Stimulated activated CD8-positive, alpha-beta memory T cell treated with anti-CD3 and anti-CD28 coated beads, Interleukin-12 subunit alpha, Interleukin-12 subunit beta, amount 100 ng/mL, for 1 hour (primary cell): ENCODE results near the gene SRSF2.
"Not testable (repeated sequence)": the region's sequence is repeated elsewhere in the genome, so short reads cannot be mapped to it uniquely, and the experiment has no call there.

Source experiments
- DNase-seq: peaks from one replicate; pipeline ENCODE4 v3.0.0-alpha.2; 2020; ENCODE audit warnings: low read depth

SRSF2 gene

DNA sequence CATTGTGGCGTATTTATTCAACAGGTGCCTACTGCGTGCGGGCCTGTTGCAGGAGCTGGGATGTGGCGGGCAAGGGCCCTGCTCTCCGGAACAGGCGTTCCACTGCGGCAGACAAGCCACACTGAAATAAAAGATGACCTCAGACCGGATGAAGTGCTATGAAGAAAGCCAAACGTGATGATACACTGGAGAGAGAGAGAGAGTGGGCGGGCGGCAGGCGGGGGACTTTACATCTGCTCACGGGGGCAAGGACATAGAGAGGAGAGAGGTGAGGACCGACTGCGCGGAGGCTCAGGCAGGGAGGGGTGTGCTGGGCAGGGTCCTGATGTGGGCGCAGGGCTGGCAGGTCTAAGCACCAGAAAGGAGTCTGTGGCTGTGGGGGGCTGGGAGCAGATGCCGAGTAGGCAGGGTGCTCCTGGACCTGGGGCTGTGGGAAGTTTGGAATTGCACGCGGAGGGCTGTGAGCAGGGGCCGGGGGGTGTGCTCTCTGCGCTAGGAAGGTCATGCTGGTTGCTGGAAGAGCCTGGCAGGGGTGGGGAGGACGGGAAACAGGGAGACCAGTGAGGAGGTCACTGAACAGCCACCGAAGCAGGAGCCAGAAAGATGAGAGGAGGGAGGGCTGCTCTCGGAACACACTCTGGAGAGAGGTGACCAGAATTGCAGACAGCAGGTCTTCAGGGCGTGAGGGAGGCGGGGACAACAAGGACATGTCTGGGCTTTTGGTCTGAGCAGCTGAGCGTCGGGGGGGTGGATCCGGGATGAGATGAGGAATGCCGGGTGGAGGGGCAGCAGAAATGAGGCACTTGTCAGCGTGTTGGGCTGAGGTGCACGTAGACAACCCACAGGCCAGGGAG is 36.3 kb downstream of the SRSF2 start:
- no peak for DNase-seq

GRCh38 chr17:76700270-76700616 is 36.9 kb downstream of the SRSF2 start:
- DNase-seq, result no peak

- DNase-seq, result not testable (repeated sequence)
These were observed 38.6 kb downstream of the SRSF2 start for GRCh38 chr17:76698466-76698977.

- DNase-seq, result no peak
These were observed 39.2 kb downstream of the SRSF2 start for GRCh38 chr17:76697702-76698465.

- DNase-seq, result no peak
These were observed 40.1 kb downstream of the SRSF2 start for GRCh38 chr17:76696763-76697701.

- no peak for DNase-seq
These were observed 41.9 kb downstream of the SRSF2 start for GRCh38 chr17:76695059-76695831.

DNA sequence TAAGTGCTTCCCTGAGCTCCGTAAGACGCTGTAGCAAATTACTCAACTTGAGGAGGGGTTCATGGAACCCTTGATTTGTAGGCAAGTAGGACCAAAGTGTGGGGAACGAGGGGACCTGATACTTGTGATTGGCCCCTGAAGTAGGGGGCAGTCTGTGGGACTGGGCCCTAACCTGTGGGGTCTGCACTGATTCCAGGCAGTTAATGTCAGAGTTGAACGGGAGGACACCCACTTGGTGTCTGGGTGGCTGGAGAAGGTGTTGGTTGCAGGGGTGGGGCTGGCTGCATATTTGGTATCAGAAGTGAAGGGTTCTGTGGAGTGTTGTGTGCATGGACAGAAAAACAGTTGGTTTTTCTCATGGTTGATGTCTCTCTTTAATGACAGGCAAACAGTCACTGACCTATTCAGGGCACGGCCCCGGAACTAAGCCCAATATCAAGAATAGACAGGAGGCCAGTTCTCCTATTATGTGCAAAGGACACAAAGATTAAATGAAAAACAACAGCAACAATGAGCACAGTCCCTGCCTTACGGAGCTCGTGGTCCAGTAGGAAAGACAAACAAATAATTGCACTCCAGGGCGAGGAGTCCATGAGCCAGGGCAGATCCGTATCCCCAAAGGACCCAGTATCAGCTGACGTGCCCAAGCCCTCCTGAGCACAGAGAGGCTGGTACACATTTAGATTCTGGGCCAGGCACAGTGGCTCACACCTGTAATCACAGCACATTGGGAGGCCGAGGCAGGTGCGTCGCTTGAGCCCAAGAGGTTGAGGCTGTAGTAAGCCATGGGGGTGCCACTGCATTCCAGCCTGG is 45.5 kb downstream of the SRSF2 start:
- DNase-seq, result no peak

DNA sequence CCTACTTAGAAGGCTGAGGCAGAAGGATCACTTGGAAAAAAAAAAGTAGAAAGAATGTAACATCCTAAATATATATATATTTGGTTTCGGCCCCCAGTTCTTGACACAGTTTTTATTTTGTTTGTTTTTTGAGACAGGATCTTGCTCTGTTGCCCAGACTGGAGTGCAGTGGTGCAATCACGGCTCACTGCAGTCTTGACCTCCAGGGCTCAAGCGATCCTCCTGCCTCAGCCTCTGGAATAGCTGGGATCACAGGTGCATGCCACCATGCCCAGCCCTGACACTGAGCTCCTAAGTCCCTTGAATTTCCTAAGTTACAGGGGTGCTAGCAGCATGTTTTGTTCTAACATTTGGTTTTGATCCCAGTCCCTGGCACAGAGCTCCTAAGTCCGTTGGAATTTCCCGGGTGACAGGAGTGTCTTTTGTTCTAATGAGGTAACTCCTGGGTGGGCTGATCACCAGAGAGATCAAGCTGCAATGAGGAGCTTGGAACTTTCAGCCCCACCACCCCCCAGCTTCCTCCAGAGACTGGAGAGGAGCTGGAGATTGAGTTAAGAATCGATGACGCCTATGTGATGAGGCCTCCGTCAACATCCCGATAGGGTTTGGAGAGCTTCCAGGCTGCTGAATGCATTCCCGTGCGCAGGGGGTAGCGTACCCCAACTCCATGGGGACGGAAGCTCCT is 46.4 kb downstream of the SRSF2 start:
- DNase-seq, result no peak

DNA sequence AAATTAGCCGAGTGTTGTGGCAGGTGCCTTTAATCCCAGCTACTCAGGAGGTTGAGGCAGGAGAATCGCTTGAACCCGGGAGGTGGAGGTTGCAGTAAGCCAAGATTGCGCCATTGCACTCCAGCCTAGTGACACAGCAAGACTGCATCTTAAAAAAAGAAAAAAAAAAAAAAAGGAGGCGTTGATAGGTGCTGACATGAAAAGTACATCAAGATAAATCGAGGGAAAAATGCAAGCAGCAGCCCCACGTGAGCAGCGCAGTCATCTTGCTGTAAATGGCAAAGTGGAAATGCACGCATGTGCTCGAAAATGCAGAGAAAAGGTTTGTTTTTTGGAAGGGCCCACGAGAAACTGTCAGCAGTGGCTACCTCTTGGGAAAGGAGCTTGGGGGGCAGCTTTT is 47.3 kb downstream of the SRSF2 start:
- DNase-seq, result no peak

GRCh38 chr17:76688165-76688622 is 48.9 kb downstream of the SRSF2 start:
- DNase-seq, result no peak

DNA sequence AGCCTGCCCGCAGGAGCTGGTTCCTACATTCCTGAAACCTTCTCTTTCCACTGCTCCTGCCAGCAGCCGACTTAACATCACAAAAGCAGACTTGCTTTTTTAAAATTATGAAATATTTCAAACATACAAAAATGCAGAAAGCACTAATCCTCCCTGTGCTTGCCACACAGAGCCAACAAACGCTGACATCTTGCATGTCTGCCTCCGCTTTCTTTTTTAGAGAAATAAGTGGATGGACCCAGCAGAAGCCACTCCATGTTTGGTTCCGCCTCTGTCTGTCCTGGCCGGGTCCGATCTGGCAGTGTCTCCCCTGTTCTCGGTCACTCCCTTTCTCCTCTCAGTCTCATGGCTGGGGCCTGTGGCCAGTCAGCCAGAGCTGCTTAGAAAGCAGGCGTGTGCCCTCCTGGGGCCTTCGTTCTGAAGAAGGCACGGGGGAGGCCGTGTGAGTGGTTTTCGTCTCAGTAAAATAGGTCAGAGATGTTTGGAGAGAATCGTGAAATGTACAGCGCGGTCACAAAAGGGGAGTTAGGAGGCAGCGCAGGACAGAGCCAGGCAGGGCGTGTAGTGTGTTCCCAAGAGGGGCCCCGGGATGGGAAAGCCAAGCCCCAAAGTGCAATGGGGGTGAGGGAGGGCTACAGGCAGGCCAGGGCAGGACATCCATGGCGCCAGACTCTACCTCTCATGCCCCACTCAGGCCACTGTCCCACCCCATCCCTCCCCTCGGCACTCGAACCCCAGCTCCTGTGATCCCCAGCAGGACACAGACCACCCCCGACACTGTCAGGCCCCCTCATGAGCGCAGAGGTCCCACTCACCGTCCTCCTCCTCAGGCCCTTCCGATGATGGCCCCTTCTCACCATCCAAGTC is 49.6 kb downstream of the SRSF2 start:
- DNase-seq, result no peak

DNA sequence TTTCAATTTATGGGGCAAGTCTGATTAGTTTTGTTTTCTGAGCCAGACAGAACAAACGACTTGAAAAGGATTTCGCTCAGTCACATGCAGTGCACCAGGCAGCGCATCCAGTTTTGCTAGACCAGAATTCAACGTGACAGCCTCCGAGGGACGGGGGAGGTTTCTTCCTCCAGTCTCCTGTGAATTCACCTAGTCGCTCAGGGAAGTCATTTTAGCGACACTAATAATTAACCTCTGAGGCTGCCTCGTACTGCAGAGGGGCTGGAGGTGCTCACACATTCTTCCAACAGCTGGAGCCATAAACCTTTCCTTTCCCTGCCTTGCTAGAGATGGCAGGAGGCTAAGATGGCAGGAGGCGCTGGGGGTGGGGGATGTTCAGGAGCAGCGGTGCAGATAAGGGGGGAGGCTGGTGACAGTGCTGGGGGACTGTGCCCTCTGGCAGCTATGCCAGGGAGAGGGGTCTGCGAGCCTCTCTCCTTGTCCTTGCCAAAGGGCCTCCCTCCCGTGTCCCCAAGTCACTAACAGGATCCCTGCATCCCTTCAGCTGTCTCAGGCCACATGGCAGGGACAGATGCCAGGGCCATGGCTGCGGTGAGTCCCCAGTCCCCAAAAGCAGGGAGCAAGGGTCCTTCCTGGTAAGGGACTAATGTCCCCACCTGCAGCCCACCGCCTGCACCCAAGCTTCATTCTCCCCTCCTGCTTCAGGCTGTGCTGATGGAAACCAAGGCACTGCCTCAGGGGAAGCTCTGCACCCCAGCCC is 50.4 kb downstream of the SRSF2 start:
- DNase-seq, result no peak

DNA sequence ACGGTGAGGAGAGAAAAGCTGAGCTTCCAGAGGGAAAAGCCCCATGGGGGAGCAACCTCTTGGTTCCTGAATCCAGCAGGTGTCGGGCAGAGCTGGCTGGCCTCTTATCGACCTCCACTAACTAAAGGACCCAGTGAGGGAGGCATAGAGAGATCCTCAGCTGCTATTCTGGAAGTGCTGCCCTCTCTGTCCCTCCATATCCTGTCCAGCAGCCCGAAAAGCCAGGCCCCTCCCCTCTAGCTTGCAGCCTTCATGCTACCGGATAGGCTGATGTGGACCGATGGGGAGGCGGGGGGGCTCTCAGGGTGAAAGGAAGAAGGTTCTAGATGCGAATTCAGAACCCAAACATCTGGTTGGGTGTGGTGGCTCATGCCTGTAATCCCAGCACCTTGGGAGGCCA is 51.3 kb downstream of the SRSF2 start:
- DNase-seq, result no peak

GRCh38 chr17:76685366-76685765 is 51.8 kb downstream of the SRSF2 start:
- no peak for DNase-seq

DNA sequence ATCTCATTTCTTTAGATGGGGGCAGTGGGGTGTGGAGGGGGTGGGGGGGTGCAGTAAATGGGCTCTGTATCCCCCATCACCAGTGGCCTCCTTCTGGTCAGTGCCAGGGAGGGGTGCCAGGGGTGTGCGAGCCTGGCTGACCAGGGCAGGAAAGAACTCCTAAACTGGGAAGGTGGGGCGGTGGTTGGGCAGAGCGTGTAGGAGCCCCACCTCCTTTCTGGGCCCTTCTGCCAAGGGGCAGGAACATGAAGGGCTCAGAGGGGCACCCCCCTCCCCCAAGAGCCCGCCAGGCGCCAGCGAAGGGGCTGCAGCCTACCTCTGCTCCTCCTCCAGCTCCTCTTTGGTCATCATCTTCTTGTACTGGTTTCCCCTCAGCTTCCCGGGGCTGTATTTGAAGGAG is 52.4 kb downstream of the SRSF2 start:
- DNase-seq, result no peak
